ENCODE data around the gene RAB20. TPM values are rescaled to one million over a fixed set of nuclear protein-coding genes. Genes with fewer than 3 reads are reported as not detected.

RAB20 gene
- total and polyA plus RNA-seq, 9 of the 15 experiments (the other 6 are each of a cell fraction or from before 2014, with no cell fraction given), result 0.62 to 9.2 (median 5.4) TPM

DNA sequence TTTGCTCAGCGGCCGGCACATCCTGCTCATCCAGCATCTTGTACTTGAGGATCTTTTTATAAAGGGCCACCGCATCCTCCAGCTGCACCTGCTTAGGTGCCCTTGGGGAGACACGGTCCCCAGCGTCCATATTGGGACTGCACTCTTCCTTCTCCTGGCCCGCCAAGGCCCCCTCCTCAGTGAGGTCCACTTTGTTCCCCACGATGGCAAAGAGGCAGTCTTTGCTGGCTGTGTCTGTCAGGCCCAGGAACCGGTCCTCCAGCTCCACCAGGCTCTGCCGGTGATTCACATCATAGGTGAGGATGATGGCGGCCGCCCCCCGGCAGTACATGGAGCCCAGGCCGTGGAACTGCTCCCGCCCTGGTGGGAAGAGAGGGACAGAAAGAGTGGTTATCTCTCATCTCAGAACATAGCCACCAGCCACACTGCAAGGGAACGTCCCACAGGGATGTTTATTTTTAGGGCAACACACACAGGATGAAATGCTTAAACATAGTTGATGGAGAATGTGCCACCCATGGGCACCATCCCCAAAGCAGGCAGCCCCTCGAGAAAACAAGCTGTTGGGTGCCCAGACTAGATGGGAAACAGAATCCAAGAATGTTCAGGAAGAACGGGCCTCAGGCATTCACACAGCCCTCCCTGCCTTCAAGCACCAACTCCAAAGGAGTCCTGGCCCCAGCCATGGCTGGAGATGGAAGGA, 37.5 kb downstream of the RAB20 start:
- no peaks in the 10 kb centered on the region for H3K36me3 ChIP-seq (ENCODE audit: control insufficient read depth, insufficient read depth, low read length)
- ATAC-seq, result no peak
- no TSS peak for BruUV-seq (replicated peaks)
- no peaks in the 10 kb centered on the region for H3K27me3 ChIP-seq (ENCODE audit: control insufficient read depth in 2 of 2, insufficient read depth in 2 of 2, low read length in 2 of 2)
- no peaks in the 10 kb centered on the region for H3K9me1 ChIP-seq (ENCODE audit: control insufficient read depth, insufficient read depth, low read length)
- no peak overlapping the region for H2AFZ ChIP-seq (ENCODE audit: low read depth, low read length)
- POLR2A ChIA-PET, result interaction anchor here (0.6 kb wide), 1 partner anchor 11 kb away, joined by 5 read pairs; no protein-coding TSS in a partner anchor
- CTCF ChIA-PET (ENCODE audit: low intra/inter-chr PET ratio), result no interaction called here
- no peaks in the 10 kb centered on the region for H4K20me1 ChIP-seq (replicated peaks; ENCODE audit: control insufficient read depth, insufficient read depth, low read length)
- H3K9me3 ChIP-seq (replicated peaks; ENCODE audit: control insufficient read depth, insufficient read depth, low read depth, low read length), result no peaks in the 10 kb centered on the region
- no peak overlapping the region for H3K4me3 ChIP-seq
- peaks cover 13 to 32% of the 10 kb centered on the region in 2 experiments; a peak in 4 of 5 replicates for H3K4me1 ChIP-seq (replicated peaks in 1 of 2; ENCODE audit: control insufficient read depth in 2 of 2, insufficient read depth in 2 of 2, low read length in 2 of 2)
- no peak for DNase-seq (ENCODE audit: extremely low read depth in 1 of 4, low spot score in 3 of 4)
- no peaks in the 10 kb centered on the region; the same call in 2 of the 3 replicates for H3K79me2 ChIP-seq (ENCODE audit: control insufficient read depth, insufficient read depth, low read length)
- WGBS (ENCODE audit: insufficient coverage, low coverage, missing lambda C conversion rate), result 45% methylated on average over 9 of the region's 17 CpGs
- peak overlapping the region in 1 of 2 experiments; percentile 86; a peak in 1 of 4 replicates for H3K9ac ChIP-seq (ENCODE audit: insufficient read depth in 1 of 2, low read depth in 2 of 2, low read length in 2 of 2)
- no peak overlapping the region for H3K4me2 ChIP-seq (ENCODE audit: insufficient read depth, low read length)
- no peak overlapping the region for H3K27ac ChIP-seq (ENCODE audit: extremely low read depth, low read depth, low read length)
- intact Hi-C loops (cut with micrococcal nuclease), result no loop called here
- in situ Hi-C loops (cut with MboI), result no loop called here
- FAIRE-seq, result no peak
- TF ChIP-seq ATF3 (IDR thresholded peaks at IDR 0.05) (no peak), ATF3 (CRISPR knock-in tag; conservative IDR thresholded peaks at IDR 0.05) (no peak), ZNF311 (CRISPR knock-in tag; IDR thresholded peaks at IDR 0.05) (no peak), RERE (CRISPR knock-in tag; IDR thresholded peaks at IDR 0.05; ENCODE audit: borderline replicate concordance) (no peak), BCOR (IDR thresholded peaks at IDR 0.05) (no peak), MEIS2 (IDR thresholded peaks at IDR 0.05; ENCODE audit: partially characterized antibody) (no peak), L3MBTL2 (IDR thresholded peaks at IDR 0.05) (no peak), RFX1 (IDR thresholded peaks at IDR 0.05) (no peak), BCL6 (CRISPR knock-in tag; IDR thresholded peaks at IDR 0.05) (no peak), STAG1 (CRISPR knock-in tag; IDR thresholded peaks at IDR 0.05; ENCODE audit: borderline replicate concordance) (no peak), NFXL1 (CRISPR knock-in tag; IDR thresholded peaks at IDR 0.05) (no peak), THAP7 (CRISPR knock-in tag; IDR thresholded peaks at IDR 0.05) (no peak), PCBP1 (IDR thresholded peaks at IDR 0.05; ENCODE audit: low read depth, low read length, poor library complexity, severe bottlenecking) (no peak), CREB1 (IDR thresholded peaks at IDR 0.05) (no peak), CREB1 (CRISPR knock-in tag; IDR thresholded peaks at IDR 0.05) (no peak)
- TF ChIP-seq, protein P1, sequence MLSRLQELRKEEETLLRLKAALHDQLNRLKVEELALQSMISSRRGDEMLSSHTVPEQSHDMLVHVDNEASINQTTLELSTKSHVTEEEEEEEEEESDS (CRISPR knock-in tag; IDR thresholded peaks at IDR 0.05), result no peak
